Body of pancreas (tissue), 4 donors: ENCODE results near the gene GPI.

Experiments used
- POLR2A ChIP-seq, 3 donors: fragments of 450-650 bp; IDR thresholded peaks; one replicate each; pipeline ENCODE4 v1.6.1; 2016; ENCODE audit warnings: antibody characterized with exemption in 3 of 3, mild to moderate bottlenecking in 2 of 3
- TF ChIP-seq, protein P1 (sequence below), 7 experiments: fragments of 450-650 bp in 4 of 7; fragments of 200-600 bp in 3 of 7; sonication (generic) in 3 of 7; IDR thresholded peaks; one replicate each; pipeline ENCODE4 v1.5.1; 2016 to 2019; ENCODE audit warnings: antibody characterized with exemption in 7 of 7

DNA sequence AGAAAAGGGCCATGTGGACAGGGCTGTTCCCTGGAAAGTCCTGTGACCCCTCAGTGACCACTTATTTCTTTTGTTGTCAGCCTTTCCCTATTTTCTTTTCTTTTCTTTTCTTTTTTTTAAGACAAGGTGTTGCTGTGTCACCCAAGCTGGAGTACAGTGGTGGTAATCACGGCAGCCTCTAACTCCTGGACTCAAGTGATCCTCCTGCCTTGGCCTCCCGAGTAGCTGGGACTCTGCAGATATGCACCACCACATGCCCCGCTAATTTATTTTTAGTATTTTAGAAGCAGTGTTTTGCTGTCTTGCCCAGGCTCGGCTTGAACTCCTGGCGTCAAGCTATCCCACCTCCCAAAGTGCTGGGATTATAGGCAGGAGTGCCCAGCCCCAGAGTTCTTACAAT, 1.1 kb upstream of the GPI start:
- TF ChIP-seq, protein P1, sequence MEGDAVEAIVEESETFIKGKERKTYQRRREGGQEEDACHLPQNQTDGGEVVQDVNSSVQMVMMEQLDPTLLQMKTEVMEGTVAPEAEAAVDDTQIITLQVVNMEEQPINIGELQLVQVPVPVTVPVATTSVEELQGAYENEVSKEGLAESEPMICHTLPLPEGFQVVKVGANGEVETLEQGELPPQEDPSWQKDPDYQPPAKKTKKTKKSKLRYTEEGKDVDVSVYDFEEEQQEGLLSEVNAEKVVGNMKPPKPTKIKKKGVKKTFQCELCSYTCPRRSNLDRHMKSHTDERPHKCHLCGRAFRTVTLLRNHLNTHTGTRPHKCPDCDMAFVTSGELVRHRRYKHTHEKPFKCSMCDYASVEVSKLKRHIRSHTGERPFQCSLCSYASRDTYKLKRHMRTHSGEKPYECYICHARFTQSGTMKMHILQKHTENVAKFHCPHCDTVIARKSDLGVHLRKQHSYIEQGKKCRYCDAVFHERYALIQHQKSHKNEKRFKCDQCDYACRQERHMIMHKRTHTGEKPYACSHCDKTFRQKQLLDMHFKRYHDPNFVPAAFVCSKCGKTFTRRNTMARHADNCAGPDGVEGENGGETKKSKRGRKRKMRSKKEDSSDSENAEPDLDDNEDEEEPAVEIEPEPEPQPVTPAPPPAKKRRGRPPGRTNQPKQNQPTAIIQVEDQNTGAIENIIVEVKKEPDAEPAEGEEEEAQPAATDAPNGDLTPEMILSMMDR (IDR thresholded peaks at IDR 0.05) = no peak
- no peak for TF ChIP-seq POLR2A (IDR thresholded peaks at IDR 0.05)
